Erythroblast (primary cell): ENCODE data around the gene SORT1.

Source experiments
- GATA1 ChIP-seq: IDR thresholded peaks from 2 replicates; pipeline ENCODE4 v1.6.1; 2011; ENCODE audit warnings: low read depth, mild to moderate bottlenecking, control low read depth, low read length, moderate library complexity
- POLR2A ChIP-seq: IDR thresholded peaks from 2 replicates; pipeline ENCODE4 v1.6.1; 2011; ENCODE audit warnings: mild to moderate bottlenecking, low read length

DNA sequence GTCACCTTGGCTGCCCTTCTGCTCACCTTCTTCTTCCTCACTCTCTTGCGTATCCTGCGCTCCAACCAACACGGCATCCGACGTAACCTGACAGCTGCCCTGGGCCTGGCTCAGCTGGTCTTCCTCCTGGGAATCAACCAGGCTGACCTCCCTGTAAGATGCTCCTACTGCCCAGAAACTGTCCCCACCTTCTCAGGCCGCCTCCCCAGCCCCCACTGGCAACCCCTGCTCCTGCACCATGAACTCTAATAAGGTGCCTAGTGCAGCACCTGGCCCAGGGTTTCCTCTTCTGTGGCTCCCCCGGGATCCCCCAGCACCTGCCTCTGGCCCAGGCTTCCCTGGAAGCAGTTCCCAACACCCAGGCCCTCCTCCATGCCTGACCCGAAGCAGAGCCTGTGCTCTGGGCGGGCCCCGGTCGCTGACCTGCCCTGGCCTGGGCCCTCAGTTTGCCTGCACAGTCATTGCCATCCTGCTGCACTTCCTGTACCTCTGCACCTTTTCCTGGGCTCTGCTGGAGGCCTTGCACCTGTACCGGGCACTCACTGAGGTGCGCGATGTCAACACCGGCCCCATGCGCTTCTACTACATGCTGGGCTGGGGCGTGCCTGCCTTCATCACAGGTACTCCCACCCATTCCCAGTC is 127.6 kb downstream of the SORT1 start:
- TF ChIP-seq POLR2A (no peak), GATA1 (no peak)
